ENCODE results near the gene AR. TPM values are rescaled to one million over a fixed set of nuclear protein-coding genes. Genes with fewer than 3 reads are reported as not detected.

AR gene
- total RNA-seq, 1 donor from 2014 or later: 4.0 TPM

- H3K4me3 Mint-ChIP-seq (ENCODE audit: unreplicated experiment): no peak overlapping the region
- no peak for DNase-seq (ENCODE audit: low spot score)
- no peak for TF ChIP-seq CTCF (IDR thresholded peaks at IDR 0.05)
- H3K4me1 Mint-ChIP-seq (ENCODE audit: low read depth): peaks cover 6% of the 10 kb centered on the region
- no peaks in the 10 kb centered on the region for H3K36me3 Mint-ChIP-seq (ENCODE audit: low read depth)
- no peak overlapping the region for H3K27ac Mint-ChIP-seq (ENCODE audit: unreplicated experiment)
- H3K9me3 Mint-ChIP-seq (ENCODE audit: low read depth): peaks cover 32% of the 10 kb centered on the region
- no peaks in the 10 kb centered on the region for H3K27me3 Mint-ChIP-seq (ENCODE audit: low read depth)
Observed at GRCh38 chrX:67750694-67751093, 206.9 kb downstream of the AR start.

GRCh38 chrX:67759018-67759417 is 215.2 kb downstream of the AR start:
- Mint-ChIP-seq H3K4me3 (ENCODE audit: unreplicated experiment) (no peak overlapping the region), H3K36me3 (ENCODE audit: low read depth) (no peaks in the 10 kb centered on the region), H3K9me3 (ENCODE audit: low read depth) (peaks cover 23% of the 10 kb centered on the region), H3K27ac (ENCODE audit: unreplicated experiment) (no peak overlapping the region), H3K4me1 (ENCODE audit: low read depth) (no peaks in the 10 kb centered on the region), H3K27me3 (ENCODE audit: low read depth) (no peaks in the 10 kb centered on the region)
- TF ChIP-seq CTCF (IDR thresholded peaks at IDR 0.05): no peak
- DNase-seq (ENCODE audit: low spot score): no peak

- TF ChIP-seq CTCF (IDR thresholded peaks at IDR 0.05): no peak
- peaks cover 4% of the 10 kb centered on the region for H3K36me3 Mint-ChIP-seq (ENCODE audit: low read depth)
- peaks cover 23% of the 10 kb centered on the region for H3K4me1 Mint-ChIP-seq (ENCODE audit: low read depth)
- H3K27me3 Mint-ChIP-seq (ENCODE audit: low read depth): no peaks in the 10 kb centered on the region
- H3K4me3 Mint-ChIP-seq (ENCODE audit: unreplicated experiment): no peak overlapping the region
- no peak overlapping the region for H3K27ac Mint-ChIP-seq (ENCODE audit: unreplicated experiment)
- H3K9me3 Mint-ChIP-seq (ENCODE audit: low read depth): peaks cover 37% of the 10 kb centered on the region
- DNase-seq (ENCODE audit: low spot score): no peak
Observed at GRCh38 chrX:67777148-67777547, 233.3 kb downstream of the AR start.

- DNase-seq (ENCODE audit: low spot score): no peak
- no peak for TF ChIP-seq CTCF (IDR thresholded peaks at IDR 0.05)
- peaks cover 23% of the 10 kb centered on the region for H3K4me1 Mint-ChIP-seq (ENCODE audit: low read depth)
- H3K27me3 Mint-ChIP-seq (ENCODE audit: low read depth): no peaks in the 10 kb centered on the region
- H3K4me3 Mint-ChIP-seq (ENCODE audit: unreplicated experiment): no peak overlapping the region
- peaks cover 22% of the 10 kb centered on the region for H3K9me3 Mint-ChIP-seq (ENCODE audit: low read depth)
- no peaks in the 10 kb centered on the region for H3K36me3 Mint-ChIP-seq (ENCODE audit: low read depth)
- H3K27ac Mint-ChIP-seq (ENCODE audit: unreplicated experiment): no peak overlapping the region
Observed at GRCh38 chrX:67779099-67779498, 235.3 kb downstream of the AR start.
